IMR-90 (cell line): ENCODE results near the gene RHOF. TPM values are rescaled to one million over a fixed set of nuclear protein-coding genes. Genes with fewer than 3 reads are reported as not detected.

ENCODE experiments used
- ATAC-seq: fragments of 200-7000 bp; cut with Tn5 transposase; 2 replicates; pipeline ENCODE4 v1.9.1; 2020; ENCODE audit warnings: low read depth, mild to moderate bottlenecking, moderate library complexity
- BruUV-seq: library from RNA; stranded (reverse); fragments of 400-500 nt; replicated peaks from 2 replicates; lab custom pipeline; 2021; lab: Mats Ljungman, UMichigan
- CTCF ChIA-PET: fragments of 300-600 bp; formaldehyde crosslinking; extraction: SDS; loops from one replicate; lab custom pipeline; 2021; ENCODE audit warnings: antibody characterized with exemption; lab: Yijun Ruan, JAX
- POLR2A ChIA-PET: fragments of 300-600 bp; sonication (Branson Sonifier 250); formaldehyde crosslinking; loops from one replicate; lab custom pipeline; 2022; ENCODE audit warnings: antibody characterized with exemption; ENCODE audit not compliant: unreplicated experiment; lab: Charles Lee
- DNase-seq: peaks from one replicate; pipeline ENCODE4 v3.0.0; 2013
- H2AFZ ChIP-seq: replicated peaks from 2 replicates; pipeline ENCODE3; 2013; ENCODE audit warnings: low read length, mild to moderate bottlenecking; ENCODE audit not compliant: poor library complexity
- H2AK5ac ChIP-seq: 2 replicates; pipeline ENCODE4 v1.6.1; 2013; ENCODE audit warnings: low read depth, low read length, inconsistent platforms
- H2AK9ac ChIP-seq: replicated peaks from 2 replicates; pipeline ENCODE3; 2013; ENCODE audit warnings: mild to moderate bottlenecking, low read depth, low read length, moderate library complexity; ENCODE audit not compliant: poor library complexity
- H2BK120ac ChIP-seq: 2 replicates; pipeline ENCODE4 v1.6.1; 2013; ENCODE audit warnings: low read depth, low read length, inconsistent platforms
- H2BK15ac ChIP-seq: 3 replicates; pipeline ENCODE4 v1.6.1; 2013; ENCODE audit warnings: low read depth, low read length, inconsistent platforms
- H2BK20ac ChIP-seq: 2 replicates; pipeline ENCODE4 v1.6.1; 2013; ENCODE audit warnings: low read depth, mild to moderate bottlenecking, inconsistent platforms, low read length, moderate library complexity
- H2BK5ac ChIP-seq: 2 replicates; pipeline ENCODE4 v1.6.1; 2013; ENCODE audit warnings: mild to moderate bottlenecking, low read depth, low read length, inconsistent platforms; ENCODE audit not compliant: poor library complexity, severe bottlenecking
- H3K14ac ChIP-seq: replicated peaks from 2 replicates; pipeline ENCODE4 v1.6.1; 2013; ENCODE audit warnings: low read depth, low read length, inconsistent platforms
- H3K18ac ChIP-seq: 2 replicates; pipeline ENCODE4 v1.6.1; 2013; ENCODE audit warnings: low read depth, low read length, control low read depth
- H3K23ac ChIP-seq: 2 replicates; pipeline ENCODE4 v1.6.1; 2013; ENCODE audit warnings: low read depth, low read length, inconsistent platforms
- H3K27ac ChIP-seq: 2 replicates; pipeline ENCODE4 v1.5.1; 2013; ENCODE audit warnings: mild to moderate bottlenecking, control low read depth, low read length; ENCODE audit not compliant: insufficient read depth
- H3K27me3 ChIP-seq: 2 replicates; pipeline ENCODE4 v1.6.1; 2013; ENCODE audit warnings: low read length; ENCODE audit not compliant: control insufficient read depth, insufficient read depth
- H3K36me3 ChIP-seq: 2 replicates; pipeline ENCODE4 v1.6.1; 2013; ENCODE audit warnings: low read length, mixed read lengths; ENCODE audit not compliant: control insufficient read depth, insufficient read depth
- H3K4ac ChIP-seq: 2 replicates; pipeline ENCODE4 v1.6.1; 2013; ENCODE audit warnings: low read depth, low read length, inconsistent platforms
- H3K4me1 ChIP-seq: 2 replicates; pipeline ENCODE4 v1.6.1; 2013; ENCODE audit warnings: low read length, mixed read lengths; ENCODE audit not compliant: control insufficient read depth, insufficient read depth
- H3K4me2 ChIP-seq: 2 replicates; pipeline ENCODE4 v1.6.1; 2013; ENCODE audit warnings: low read depth, mild to moderate bottlenecking, control low read depth, low read length, moderate library complexity
- H3K4me3 ChIP-seq: 2 replicates; pipeline ENCODE4 v1.5.1; 2013; ENCODE audit warnings: low read depth, mild to moderate bottlenecking, control low read depth, low read length, moderate library complexity; ENCODE audit not compliant: insufficient read depth
- H3K56ac ChIP-seq: 2 replicates; pipeline ENCODE4 v1.6.1; 2013; ENCODE audit warnings: low read length, inconsistent platforms; ENCODE audit not compliant: insufficient read depth; ENCODE audit errors: extremely low read depth
- H3K79me1 ChIP-seq, 2 experiments: 2 replicates each; pipeline ENCODE4 v1.6.1; 2013; ENCODE audit warnings: low read length in 2 of 2, inconsistent platforms in 1 of 2, low read depth in 1 of 2
- H3K9ac ChIP-seq: 2 replicates; pipeline ENCODE4 v1.6.1; 2013; ENCODE audit warnings: low read depth, low read length, control low read depth
- H3K9me1 ChIP-seq: 2 replicates; pipeline ENCODE4 v1.6.1; 2013; ENCODE audit warnings: low read length, inconsistent platforms; ENCODE audit not compliant: insufficient read depth
- H3K9me3 ChIP-seq: 2 replicates; pipeline ENCODE4 v1.6.1; 2013; ENCODE audit warnings: low read length; ENCODE audit not compliant: control insufficient read depth, insufficient read depth
- H4K20me1 ChIP-seq: 2 replicates; pipeline ENCODE4 v1.6.1; 2013; ENCODE audit warnings: low read length, inconsistent platforms; ENCODE audit not compliant: insufficient read depth
- H4K5ac ChIP-seq: 2 replicates; pipeline ENCODE4 v1.6.1; 2013; ENCODE audit warnings: mild to moderate bottlenecking, low read depth, low read length, control low read depth
- H4K8ac ChIP-seq, 2 experiments: 2 replicates each; pipeline ENCODE4 v1.6.1; 2013; ENCODE audit warnings: low read depth in 2 of 2, low read length in 2 of 2, control low read depth in 1 of 2, inconsistent platforms in 1 of 2
- H4K91ac ChIP-seq: 2 replicates; pipeline ENCODE4 v1.6.1; 2013; ENCODE audit warnings: low read depth, low read length, inconsistent platforms; ENCODE audit not compliant: insufficient read depth
- BHLHE40 ChIP-seq: fragments of 150-350 bp; IDR thresholded peaks from 2 replicates; pipeline ENCODE4 v1.6.1; 2016; ENCODE audit warnings: mild to moderate bottlenecking, low read depth, low read length
- CTCF ChIP-seq: conservative IDR thresholded peaks from 2 replicates; pipeline ENCODE4 v1.5.1; 2012; ENCODE audit warnings: mild to moderate bottlenecking, low read depth, low read length, improper control_type of control experiment
- MAFK ChIP-seq: IDR thresholded peaks from 2 replicates; pipeline ENCODE4 v1.6.1; 2012; ENCODE audit warnings: low read depth, low read length, improper control_type of control experiment
- NFE2L2 ChIP-seq: fragments of 150-350 bp; IDR thresholded peaks from 2 replicates; pipeline ENCODE4 v1.6.1; 2016; ENCODE audit warnings: low read depth, mild to moderate bottlenecking, low read length
- POLR2A ChIP-seq: IDR thresholded peaks from 2 replicates; pipeline ENCODE4 v1.6.1; 2012; ENCODE audit warnings: mild to moderate bottlenecking, low read depth, low read length
- RCOR1 ChIP-seq: IDR thresholded peaks from 2 replicates; pipeline ENCODE4 v1.6.1; 2012; ENCODE audit warnings: mild to moderate bottlenecking, low read length, improper control_type of control experiment; ENCODE audit not compliant: insufficient replicate concordance
- RFX5 ChIP-seq: IDR thresholded peaks from 2 replicates; pipeline ENCODE4 v1.8.0; 2012; ENCODE audit warnings: low read depth, mild to moderate bottlenecking, low read length, moderate library complexity
- SMC3 ChIP-seq: fragments of 150-350 bp; IDR thresholded peaks from 2 replicates; pipeline ENCODE4 v1.6.1; 2016; ENCODE audit warnings: low read depth, mild to moderate bottlenecking, antibody characterized with exemption, low read length, moderate library complexity
- WGBS, 2 experiments: methylation state at CpG; one replicate each; pipeline versions ENCODE4 v1.1.5 to v1.1.7; 2013; ENCODE audit warnings: missing lambda C conversion rate in 2 of 2; ENCODE audit not compliant: insufficient read length in 1 of 2; ENCODE audit errors: extremely low coverage in 2 of 2; 5-methylcytosine and 5-hydroxymethylcytosine counted together
- dilution Hi-C: fragments of 300-500 bp; cut with HindIII; formaldehyde crosslinking; loops from one replicate; pipeline ENCODE4 v1.14.3; 2018; ENCODE audit warnings: low sequenced_read_pairs; ENCODE audit not compliant: unreplicated experiment
- in situ Hi-C: fragments of 300-500 bp; cut with MboI; formaldehyde crosslinking; loops from 3 replicates; pipeline ENCODE4 v1.14.3; 2019; ENCODE audit warnings: low sequenced_read_pairs, inconsistent platforms, mixed read lengths
- intact Hi-C: fragments of 100-400 bp; cut with micrococcal nuclease; formaldehyde crosslinking; loops from 2 replicates; pipeline ENCODE4 v1.10.0; 2022
- polyA plus RNA-seq, 3 experiments: library from polyadenylated mRNA; depleted of rRNA; stranded (reverse); fragments of >200 nt; gene quantifications; 2 replicates each; pipeline ENCODE4 v1.2.3, GENCODE V29; 2012; ENCODE audit warnings: low replicate concordance in 1 of 3
- total RNA-seq: library from RNA; depleted of rRNA; stranded (reverse); fragments of >200 nt; gene quantifications from 2 replicates; pipeline ENCODE4 v1.2.3, GENCODE V29; 2012
- TF ChIP-seq, protein P1 (sequence below): fragments of 150-350 bp; IDR thresholded peaks from 2 replicates; pipeline ENCODE4 v1.6.1; 2017; ENCODE audit warnings: mild to moderate bottlenecking, antibody characterized with exemption, low read length, low read depth
- TF ChIP-seq, protein P2 (sequence below): fragments of 150-350 bp; IDR thresholded peaks from 2 replicates; pipeline ENCODE4 v1.6.1; 2016; ENCODE audit warnings: low read depth, mild to moderate bottlenecking, low read length, moderate library complexity, borderline replicate concordance

The RHOF gene
- total and polyA plus RNA-seq, 2 of the 4 experiments (the other 2 are of a cell fraction), result 3.0 to 5.1 TPM

DNA sequence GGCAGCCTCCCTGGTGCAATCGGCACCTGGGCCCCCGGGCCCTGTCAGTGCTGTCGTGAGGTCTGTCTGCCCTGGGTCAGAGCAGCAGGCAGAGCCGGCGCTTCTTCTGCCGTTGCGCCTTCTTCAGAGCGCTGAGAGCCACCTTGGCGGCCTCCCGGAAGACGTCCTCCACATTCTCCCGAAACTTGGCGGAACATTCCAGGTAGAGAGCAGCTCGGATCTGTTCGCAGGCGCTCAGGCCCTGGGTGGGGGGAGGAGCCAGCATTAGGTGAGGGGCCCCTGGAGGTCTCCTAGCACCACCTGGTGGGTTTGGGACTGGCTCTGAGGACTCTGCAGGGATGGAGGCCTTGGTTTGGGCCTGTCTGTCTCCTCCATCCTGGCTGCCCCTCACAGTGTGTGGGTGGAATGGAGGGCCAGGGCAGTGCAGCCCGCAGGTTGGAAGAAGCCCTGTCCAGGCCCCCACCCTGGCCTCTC is 14.0 kb downstream of the RHOF start:
- Histone ChIP-seq H3K4ac (no peak overlapping the region), H3K79me1 (peaks cover 0 to 15% of the 10 kb centered on the region in 2 experiments; a peak in 1 of 4 replicates), H2AFZ (no peak overlapping the region), H4K5ac (no peak overlapping the region), H2AK5ac (no peak overlapping the region), H3K4me3 (no peak overlapping the region), H3K36me3 (peaks cover 11% of the 10 kb centered on the region; the same call in 1 of the 2 replicates), H3K9ac (no peak overlapping the region), H3K56ac (no peak overlapping the region), H2AK9ac (no peak overlapping the region), H3K23ac (no peak overlapping the region), H3K4me1 (peaks cover 10% of the 10 kb centered on the region), H3K9me1 (peaks cover 4% of the 10 kb centered on the region; the same call in 1 of the 2 replicates), H3K27me3 (no peaks in the 10 kb centered on the region), H3K18ac (no peak overlapping the region), H4K8ac (no peak overlapping the region), H3K14ac (no peak overlapping the region), H2BK15ac (no peak overlapping the region), H3K9me3 (no peaks in the 10 kb centered on the region), H2BK5ac (no peak overlapping the region), H4K91ac (no peak overlapping the region), H3K4me2 (no peak overlapping the region), H2BK120ac (no peak overlapping the region), H4K20me1 (peaks cover 14% of the 10 kb centered on the region; the same call in 1 of the 2 replicates), H2BK20ac (no peak overlapping the region), H3K27ac (no peak overlapping the region)
- no TSS peak for BruUV-seq
- ATAC-seq (no peak), DNase-seq (no peak)
- ChIA-PET CTCF (no interaction called here), POLR2A (no interaction called here)
- 91% methylated on average over 8 of the region's 17 CpGs; no CpG with 5 or more reads in 1 of the 2 experiments for WGBS, 2 experiments
- dilution Hi-C loops, result no loop called here
- intact Hi-C loops, result no loop called here
- TF ChIP-seq SMC3 (no peak), NFE2L2 (no peak), RCOR1 (no peak), BHLHE40 (no peak), CTCF (no peak), MAFK (no peak), POLR2A (no peak), RFX5 (no peak)
- TF ChIP-seq, protein P1, sequence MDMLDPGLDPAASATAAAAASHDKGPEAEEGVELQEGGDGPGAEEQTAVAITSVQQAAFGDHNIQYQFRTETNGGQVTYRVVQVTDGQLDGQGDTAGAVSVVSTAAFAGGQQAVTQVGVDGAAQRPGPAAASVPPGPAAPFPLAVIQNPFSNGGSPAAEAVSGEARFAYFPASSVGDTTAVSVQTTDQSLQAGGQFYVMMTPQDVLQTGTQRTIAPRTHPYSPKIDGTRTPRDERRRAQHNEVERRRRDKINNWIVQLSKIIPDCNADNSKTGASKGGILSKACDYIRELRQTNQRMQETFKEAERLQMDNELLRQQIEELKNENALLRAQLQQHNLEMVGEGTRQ, result no peak
- TF ChIP-seq, protein P2, sequence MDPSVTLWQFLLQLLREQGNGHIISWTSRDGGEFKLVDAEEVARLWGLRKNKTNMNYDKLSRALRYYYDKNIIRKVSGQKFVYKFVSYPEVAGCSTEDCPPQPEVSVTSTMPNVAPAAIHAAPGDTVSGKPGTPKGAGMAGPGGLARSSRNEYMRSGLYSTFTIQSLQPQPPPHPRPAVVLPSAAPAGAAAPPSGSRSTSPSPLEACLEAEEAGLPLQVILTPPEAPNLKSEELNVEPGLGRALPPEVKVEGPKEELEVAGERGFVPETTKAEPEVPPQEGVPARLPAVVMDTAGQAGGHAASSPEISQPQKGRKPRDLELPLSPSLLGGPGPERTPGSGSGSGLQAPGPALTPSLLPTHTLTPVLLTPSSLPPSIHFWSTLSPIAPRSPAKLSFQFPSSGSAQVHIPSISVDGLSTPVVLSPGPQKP, result no peak
- in situ Hi-C loops, result no loop called here
